Dermis lymphatic vessel endothelial cell (primary cell): Measurements from ENCODE around the gene TBCK. TPM values are rescaled to one million over a fixed set of nuclear protein-coding genes. Genes with fewer than 3 reads are reported as not detected.

Experiments
- total RNA-seq: library from RNA; depleted of rRNA; stranded (reverse); fragments of >200 nt; gene quantifications from 2 replicates; pipeline ENCODE4 v1.2.1, GENCODE V29; 2014

Gene TBCK
- total RNA-seq = 20.6 and 30.0 TPM in 2 replicates

GRCh38 chr4:106315968-106316772, at the start of gene TBCK, which contains the start of gene AIMP1:
TSS of gene TBCK (minus strand) at chr4:106316209. CDS start at chr4:106308960, 7,249 bp downstream.
TSS of gene AIMP1 (plus strand) at chr4:106316550. CDS start at chr4:106325010, 8,460 bp downstream.

Other genes with a start within 250 kb of the TBCK start
- gene AIMP1, start 341 bp upstream of the TBCK start, total RNA-seq = 12.8 and 16.7 TPM in 2 replicates
- not detected in 2 replicates for gene GIMD1, start 52.6 kb upstream of the TBCK start, total RNA-seq